Natural killer cell (primary cell): ENCODE measurements around the gene SRMS. TPM values are rescaled to one million over a fixed set of nuclear protein-coding genes. Genes with fewer than 3 reads are reported as not detected.

ENCODE experiments used
- ATAC-seq, 3 donors: fragments of 150-1000 bp in 2 of 3; fragments of 200-7000 bp in 1 of 3; cut with Tn5 transposase; 1 replicate in 1 of 3; 2 replicates in 2 of 3; pipeline ENCODE4 v1.10.0; 2021; ENCODE audit warnings: mild to moderate bottlenecking in 2 of 3, moderate library complexity in 2 of 3
- DNase-seq, 2 donors: peaks; one replicate each; pipeline versions ENCODE4 v3.0.0 to v3.0.0-alpha.2; 2013 to 2021; ENCODE audit warnings: mixed read lengths in 1 of 2
- H3K27ac ChIP-seq: one replicate; pipeline ENCODE4 v1.5.1; 2013; ENCODE audit warnings: mild to moderate bottlenecking, low read length
- H3K27me3 ChIP-seq: one replicate; pipeline ENCODE4 v1.6.1; 2013; ENCODE audit warnings: low read length; ENCODE audit not compliant: control insufficient read depth, insufficient read depth
- H3K36me3 ChIP-seq: one replicate; pipeline ENCODE4 v1.6.1; 2013; ENCODE audit warnings: low read length; ENCODE audit not compliant: control insufficient read depth, insufficient read depth
- H3K4me1 ChIP-seq: one replicate; pipeline ENCODE4 v1.6.1; 2013; ENCODE audit warnings: low read length; ENCODE audit not compliant: control insufficient read depth, insufficient read depth
- H3K4me3 ChIP-seq: one replicate; pipeline ENCODE4 v1.5.1; 2013; ENCODE audit warnings: low read length
- H3K9me3 ChIP-seq: one replicate; pipeline ENCODE4 v1.6.1; 2013; ENCODE audit warnings: low read length; ENCODE audit not compliant: control insufficient read depth, insufficient read depth
- H3K27ac Mint-ChIP-seq, 2 donors: one replicate each; pipeline ENCODE4 v1.8.0; 2022; ENCODE audit warnings: mild to moderate bottlenecking in 2 of 2, mixed read lengths in 2 of 2, moderate library complexity in 1 of 2
- H3K27me3 Mint-ChIP-seq, 2 donors: one replicate each; pipeline ENCODE4 v1.8.0; 2022; ENCODE audit warnings: low read depth in 2 of 2, mixed read lengths in 2 of 2
- H3K36me3 Mint-ChIP-seq: one replicate; pipeline ENCODE4 v1.8.0; 2022; ENCODE audit warnings: mixed read lengths
- H3K4me1 Mint-ChIP-seq, 2 donors: one replicate each; pipeline ENCODE4 v1.8.0; 2022; ENCODE audit warnings: mixed read lengths in 2 of 2
- H3K4me3 Mint-ChIP-seq: one replicate; pipeline ENCODE4 v1.8.0; 2022; ENCODE audit warnings: mild to moderate bottlenecking, moderate library complexity, mixed read lengths
- H3K9me3 Mint-ChIP-seq, 2 donors: one replicate each; pipeline ENCODE4 v1.8.0; 2022; ENCODE audit warnings: mixed read lengths in 2 of 2
- CTCF ChIP-seq: fragments of 200-600 bp; IDR thresholded peaks from one replicate; pipeline ENCODE4 v1.8.0; 2022; ENCODE audit warnings: antibody characterized with exemption
- WGBS: methylation state at CpG from one replicate; pipeline ENCODE4 v1.1.7; 2013; ENCODE audit warnings: missing lambda C conversion rate; ENCODE audit not compliant: insufficient coverage; 5-methylcytosine and 5-hydroxymethylcytosine counted together
- intact Hi-C: fragments of 100-400 bp; cut with micrococcal nuclease; formaldehyde crosslinking; loops from one replicate; pipeline ENCODE4 v1.14.2; 2022
- total RNA-seq, 4 donors: library from RNA; stranded (reverse); fragments of 120-200 nt in 1 of 4; gene quantifications; one replicate each; pipeline versions ENCODE4 v1.2.3 to v1.2.4, GENCODE V29; 2013 to 2022

Gene SRMS
- total RNA-seq, 3 donors from 2014 or later (not counting 1 experiment from before 2014, with no cell fraction given) = 0.16 to 0.23 TPM; not detected in 1

DNA sequence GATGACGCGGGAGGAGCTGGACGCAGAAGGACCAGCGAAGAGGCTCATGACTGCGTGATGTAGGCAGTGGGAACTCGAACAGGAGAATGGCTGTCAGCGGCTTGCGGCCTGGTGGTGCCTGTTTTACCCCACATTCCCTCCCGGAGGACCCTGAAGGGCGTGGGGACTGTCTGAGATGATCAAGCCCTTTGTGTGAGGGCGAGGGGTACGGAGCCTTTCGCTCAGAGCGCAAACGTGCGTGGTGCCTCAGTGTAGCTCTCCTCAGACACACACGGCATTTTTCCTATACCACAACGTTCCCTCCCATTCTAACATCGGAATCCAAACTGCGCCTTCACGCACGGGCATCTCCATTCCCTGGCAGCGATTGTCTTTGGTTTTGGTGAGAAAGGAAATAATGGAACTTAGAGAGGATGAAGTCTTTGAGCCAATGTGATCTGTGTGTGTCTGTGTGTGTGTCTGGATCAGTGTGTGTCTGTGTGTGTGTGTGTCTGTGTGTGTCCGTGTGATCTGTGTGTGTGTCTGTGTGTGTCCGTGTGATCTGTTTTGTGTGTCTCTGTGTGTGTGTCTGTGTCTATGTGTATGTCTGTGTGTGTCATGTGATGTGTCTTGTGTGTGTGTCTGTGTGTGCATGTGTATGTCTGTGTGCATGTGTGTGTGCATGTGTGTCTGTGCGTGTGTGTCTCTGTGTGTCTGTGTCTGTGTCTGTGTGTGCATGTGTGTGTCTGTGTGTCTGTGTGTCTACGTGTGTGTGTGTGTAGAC is 15.7 kb downstream of the SRMS start:
- no peak for DNase-seq
- Histone ChIP-seq H3K9me3 (no peaks in the 10 kb centered on the region), H3K4me1 (peaks cover 5% of the 10 kb centered on the region), H3K27ac (no peak overlapping the region), H3K27me3 (no peaks in the 10 kb centered on the region), H3K36me3 (no peaks in the 10 kb centered on the region), H3K4me3 (no peak overlapping the region)
- Mint-ChIP-seq H3K9me3 (no peaks in the 10 kb centered on the region), H3K27me3 (peaks cover 0 to 4% of the 10 kb centered on the region in 2 donors), H3K36me3 (no peaks in the 10 kb centered on the region), H3K4me3 (no peak overlapping the region), H3K4me1 (peaks cover 0 to 7% of the 10 kb centered on the region in 2 donors), H3K27ac (no peak overlapping the region)
- TF ChIP-seq CTCF = no peak
- 93% methylated on average over 26 of the region's 27 CpGs for WGBS
- no peak for ATAC-seq
- intact Hi-C loops = no loop called here

DNA sequence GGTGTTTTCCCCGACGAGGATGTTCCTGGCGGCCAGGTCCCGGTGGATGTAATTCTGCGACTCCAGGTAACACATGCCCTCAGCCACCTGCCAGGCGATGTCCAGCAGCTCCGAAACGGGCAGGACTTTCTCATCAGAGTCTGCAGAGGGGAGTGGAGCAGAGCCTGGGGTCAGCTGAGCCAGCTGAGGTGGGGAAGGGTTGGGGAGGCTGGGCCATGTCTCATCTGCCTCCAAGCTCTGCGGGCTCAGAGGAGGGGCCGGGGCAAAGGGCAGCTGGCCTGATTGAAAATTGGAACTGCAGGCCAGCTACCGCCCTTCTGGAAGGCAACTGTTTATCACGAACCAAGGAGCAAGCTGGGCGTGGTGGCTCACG is 16.8 kb downstream of the SRMS start:
- Mint-ChIP-seq H3K27ac (no peak overlapping the region), H3K4me3 (no peak overlapping the region), H3K4me1 (no peaks in the 10 kb centered on the region), H3K9me3 (no peaks in the 10 kb centered on the region), H3K36me3 (no peaks in the 10 kb centered on the region), H3K27me3 (peaks cover 0 to 4% of the 10 kb centered on the region in 2 donors)
- Histone ChIP-seq H3K9me3 (no peaks in the 10 kb centered on the region), H3K36me3 (no peaks in the 10 kb centered on the region), H3K4me3 (no peak overlapping the region), H3K4me1 (no peaks in the 10 kb centered on the region), H3K27me3 (no peaks in the 10 kb centered on the region), H3K27ac (no peak overlapping the region)
- ATAC-seq (no peak), DNase-seq (no peak)
- WGBS = 92% methylated on average over 14 of the region's 14 CpGs
- no peak for TF ChIP-seq CTCF
- intact Hi-C loops = no loop called here

DNA sequence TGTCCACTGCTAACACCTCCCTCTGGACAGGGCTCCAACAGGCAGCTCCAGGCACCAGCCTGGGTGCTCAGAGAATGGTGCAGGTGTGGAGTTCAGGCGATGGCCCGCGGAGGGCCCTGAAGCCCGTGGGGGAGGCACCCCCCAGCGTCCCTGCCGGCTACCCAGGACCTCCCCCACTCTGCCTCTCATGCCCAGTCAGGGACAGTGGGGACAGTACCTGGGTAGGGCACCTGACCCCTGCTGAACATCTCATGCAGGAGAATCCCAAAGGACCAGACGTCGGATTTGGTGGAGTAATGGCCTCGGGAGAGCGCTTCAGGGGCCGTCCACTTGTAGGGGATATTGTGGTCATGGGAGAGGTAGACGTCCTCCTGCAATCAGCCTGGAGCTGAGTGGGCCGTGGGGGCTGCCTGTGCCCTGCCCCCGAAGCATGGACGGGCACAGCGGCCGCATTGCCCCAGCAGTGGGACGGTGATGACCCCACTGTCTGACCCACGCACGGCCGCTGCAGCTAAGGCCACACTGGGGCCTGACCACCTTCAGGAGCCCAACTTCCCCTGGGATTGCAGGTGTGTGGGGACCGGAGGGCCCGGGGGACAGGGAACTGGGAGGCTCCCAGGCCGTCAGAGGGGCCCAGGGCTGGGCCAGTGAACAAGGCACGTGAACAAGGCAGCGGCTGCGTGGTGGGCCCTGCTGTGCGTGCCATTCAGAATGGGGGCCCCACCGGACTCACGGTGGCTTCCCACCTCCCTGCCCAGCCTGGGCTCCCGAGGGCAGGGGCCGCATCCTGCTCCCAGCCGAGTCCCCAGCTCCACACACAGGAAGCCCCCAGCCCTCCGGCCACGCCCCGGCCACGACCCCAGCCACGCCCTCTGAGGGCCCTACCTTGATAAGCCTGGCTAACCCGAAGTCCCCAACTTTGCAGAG is 17.4 kb downstream of the SRMS start:
- Histone ChIP-seq H3K27me3 (no peaks in the 10 kb centered on the region), H3K9me3 (no peaks in the 10 kb centered on the region), H3K36me3 (no peaks in the 10 kb centered on the region), H3K4me1 (no peaks in the 10 kb centered on the region), H3K27ac (no peak overlapping the region), H3K4me3 (no peak overlapping the region)
- no peak for DNase-seq
- ATAC-seq = no peak
- 87% methylated on average over 39 of the region's 39 CpGs for WGBS
- H3K36me3 Mint-ChIP-seq = no peaks in the 10 kb centered on the region
- TF ChIP-seq CTCF = no peak
- peaks cover 0 to 4% of the 10 kb centered on the region in 2 donors for H3K27me3 Mint-ChIP-seq
- no peaks in the 10 kb centered on the region for H3K4me1 Mint-ChIP-seq
- no peak overlapping the region for H3K27ac Mint-ChIP-seq
- intact Hi-C loops = no loop called here
- no peaks in the 10 kb centered on the region for H3K9me3 Mint-ChIP-seq
- H3K4me3 Mint-ChIP-seq = no peak overlapping the region
